Measurements from ENCODE around the gene ULK2.
A peak's percentile ranks its signal among the peaks of the same experiment; 100 is the strongest.
"Not testable (repeated sequence)": the region's sequence is repeated elsewhere in the genome, so short reads cannot be mapped to it uniquely, and the experiment has no call there.

The ULK2 gene

GRCh38 chr17:19865021-19865420 is 2.7 kb downstream of the ULK2 start:
- DNase-seq (ENCODE audit: low read depth) = no peak

- not testable (repeated sequence) for DNase-seq (ENCODE audit: low read depth)
Measured at GRCh38 chr17:19860647-19861177, 7.0 kb downstream of the ULK2 start.

- no peak for DNase-seq (ENCODE audit: low read depth)
Measured at GRCh38 chr17:19857640-19858039, 10.1 kb downstream of the ULK2 start.

GRCh38 chr17:19833914-19834313 is 33.8 kb downstream of the ULK2 start:
- no peak for DNase-seq (ENCODE audit: low read depth)

GRCh38 chr17:19830061-19830460 is 37.7 kb downstream of the ULK2 start:
- no peak for DNase-seq (ENCODE audit: low read depth)

- no peak for DNase-seq (ENCODE audit: low read depth)
Measured at GRCh38 chr17:19812407-19812806, 55.3 kb downstream of the ULK2 start.

- peak; percentile 79 for DNase-seq (ENCODE audit: low read depth)
Measured at GRCh38 chr17:19805006-19805405, 62.7 kb downstream of the ULK2 start.

GRCh38 chr17:19800571-19800970 is 67.2 kb downstream of the ULK2 start:
- no peak for DNase-seq (ENCODE audit: low read depth)

GRCh38 chr17:19799796-19800195 is 67.9 kb downstream of the ULK2 start:
- DNase-seq (ENCODE audit: low read depth) = no peak

- DNase-seq (ENCODE audit: low read depth) = no peak
Measured at GRCh38 chr17:19796457-19796856, 71.3 kb downstream of the ULK2 start.

GRCh38 chr17:19791918-19792550 is 75.7 kb downstream of the ULK2 start:
- no peak for DNase-seq (ENCODE audit: low read depth)

GRCh38 chr17:19787733-19788357 is 79.9 kb downstream of the ULK2 start:
- peak; percentile 7 for DNase-seq (ENCODE audit: low read depth)

GRCh38 chr17:19785854-19786253 is 81.9 kb downstream of the ULK2 start:
- DNase-seq (ENCODE audit: low read depth) = no peak

- DNase-seq (ENCODE audit: low read depth) = no peak
Measured at GRCh38 chr17:19781488-19782458, 86.0 kb downstream of the ULK2 start.

GRCh38 chr17:19780846-19781245 is 86.9 kb downstream of the ULK2 start:
- no peak for DNase-seq (ENCODE audit: low read depth)

- no peak for DNase-seq (ENCODE audit: low read depth)
Measured at GRCh38 chr17:19773534-19773933, 94.2 kb downstream of the ULK2 start.

- DNase-seq (ENCODE audit: low read depth) = no peak
Measured at GRCh38 chr17:19771971-19772630, 95.6 kb downstream of the ULK2 start.

GRCh38 chr17:19770985-19771735 is 96.6 kb downstream of the ULK2 start:
- no peak for DNase-seq (ENCODE audit: low read depth)

GRCh38 chr17:19769946-19770652 is 97.6 kb downstream of the ULK2 start:
- peak; percentile 14 for DNase-seq (ENCODE audit: low read depth)

GRCh38 chr17:19768046-19768782 is 99.5 kb downstream of the ULK2 start:
- no peak for DNase-seq (ENCODE audit: low read depth)
